ENCODE data around the gene DCXR. TPM values are rescaled to one million over a fixed set of nuclear protein-coding genes. Genes with fewer than 3 reads are reported as not detected.

The DCXR gene
- polyA plus RNA-seq, 4 donors: 75.7 to 111 (median 91.6) TPM

DNA sequence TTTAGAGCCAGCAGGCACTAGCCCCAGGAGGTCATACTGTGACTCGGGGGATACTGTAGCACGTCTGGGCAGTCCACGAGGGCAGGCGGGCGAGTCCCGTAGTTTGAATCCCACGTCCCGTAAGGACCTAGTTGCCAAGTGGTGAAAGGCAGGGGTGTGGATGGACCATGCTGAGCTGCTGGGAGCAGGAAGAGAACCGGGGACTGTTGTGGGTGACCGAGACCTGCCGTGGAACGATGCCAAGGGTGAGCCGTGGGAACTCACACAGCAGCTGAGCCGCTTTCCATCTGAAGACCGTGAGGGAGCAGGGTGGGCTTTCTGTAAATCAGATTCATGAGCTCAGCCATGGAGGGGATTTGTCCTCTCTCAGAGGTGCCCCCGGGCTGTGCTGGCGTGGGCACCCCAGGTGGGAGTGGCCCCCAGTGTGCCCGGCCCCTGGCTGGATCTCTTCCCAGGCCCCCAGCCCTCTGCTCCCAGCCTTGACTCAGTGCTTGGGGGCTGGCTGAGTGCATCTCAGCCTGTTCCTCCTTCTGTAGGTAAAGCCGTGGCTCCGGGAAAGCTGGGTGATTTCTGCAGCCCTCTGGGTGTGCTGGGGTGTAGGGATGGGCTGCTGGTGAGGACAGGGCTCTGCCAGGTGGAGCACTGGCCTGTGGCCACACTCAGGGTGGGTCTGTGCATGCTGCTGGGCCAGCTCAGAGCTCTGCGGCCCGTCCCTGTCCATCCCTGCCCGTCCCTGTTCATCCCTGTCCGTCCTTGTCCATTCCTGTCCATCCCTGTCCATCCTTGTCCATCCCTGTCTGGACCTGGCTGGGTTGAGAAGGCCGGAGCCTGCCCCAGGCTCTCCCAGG lies 46.4 kb downstream of the DCXR start:
- DNase-seq (ENCODE audit: low read depth in 4 of 4, low spot score in 3 of 4): no peak

DNA sequence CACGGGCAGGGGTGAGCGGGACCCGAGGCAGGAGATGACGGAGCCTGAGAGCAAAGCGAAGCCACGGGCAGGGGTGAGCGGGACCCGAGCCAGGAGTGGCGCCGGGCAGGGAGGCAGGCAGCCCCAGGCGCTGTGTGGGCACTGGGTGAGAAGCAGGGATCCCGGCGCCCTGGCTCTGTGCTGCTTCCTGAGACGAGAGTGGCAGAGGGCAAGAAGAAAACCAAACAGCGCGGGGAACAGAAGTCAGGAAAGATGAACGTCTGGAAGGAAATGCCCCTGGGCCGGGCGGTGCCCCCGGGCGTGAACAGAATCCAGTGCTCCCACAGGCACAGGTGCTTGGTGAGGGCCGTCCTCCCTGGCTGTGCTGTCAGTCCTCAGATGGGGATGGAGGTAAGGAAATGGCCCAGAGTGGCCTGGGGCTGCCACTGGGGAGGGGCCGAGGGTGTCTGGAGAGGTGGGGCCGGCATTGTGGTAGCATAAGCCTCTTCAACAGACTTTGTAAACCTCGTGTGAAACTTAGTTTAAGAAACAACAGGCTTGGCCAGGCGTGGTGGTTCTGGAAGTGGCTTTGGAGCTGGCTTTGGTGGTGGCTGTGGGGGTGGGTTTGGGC lies 50.2 kb downstream of the DCXR start:
- DNase-seq (ENCODE audit: low read depth in 4 of 4, low spot score in 3 of 4): no peak

DNA sequence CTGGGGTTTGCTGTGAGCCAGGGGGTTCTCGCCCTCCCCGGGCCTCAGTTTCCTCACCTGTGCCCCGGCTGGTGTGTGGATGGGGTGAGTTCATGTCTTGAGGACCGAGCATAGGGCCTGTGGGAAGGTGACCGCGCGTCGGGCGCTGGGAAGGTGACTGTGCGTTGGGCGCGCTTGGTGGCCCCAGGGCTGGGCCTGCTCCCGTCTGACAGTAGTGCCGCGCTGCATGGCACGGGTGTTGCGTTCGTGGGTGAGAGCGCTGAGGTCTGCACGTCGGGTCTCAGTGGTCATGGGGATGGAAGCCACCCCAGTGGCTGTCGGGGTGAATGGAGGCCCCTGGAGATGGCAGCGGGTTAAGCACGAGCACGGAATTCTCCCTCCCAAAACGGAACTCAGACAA lies 50.9 kb downstream of the DCXR start:
- no peak for DNase-seq (ENCODE audit: low read depth in 4 of 4, low spot score in 3 of 4)

Other genes with a start within 250 kb of the DCXR start
- 10 to 100 TPM in 3 of 4 donors, 1 to 10 TPM in 1; 8.4 to 15.5 (median 13.0) TPM for gene GCGR, start 233.5 kb downstream of the DCXR start, polyA plus RNA-seq (ENCODE audit: insufficient read length in 4 of 4)
- 100 to 1,000 TPM in 1 of 4 donors, 10 to 100 TPM in 3; 75.3 to 135 (median 90.1) TPM for gene MCRIP1, start 204.4 kb downstream of the DCXR start, polyA plus RNA-seq (ENCODE audit: insufficient read length in 4 of 4)
- gene PPP1R27, start 202.6 kb downstream of the DCXR start, polyA plus RNA-seq (ENCODE audit: insufficient read length in 4 of 4): under 1 TPM in 3 of 4 donors, not detected in 1; 0.18 to 0.36 (median 0.26) TPM
- 100 to 1,000 TPM; 407 to 439 (median 410) TPM for gene P4HB, start 177.2 kb downstream of the DCXR start, polyA plus RNA-seq (ENCODE audit: insufficient read length in 4 of 4)
- 100 to 1,000 TPM; 166 to 199 (median 195) TPM for gene ARHGDIA, start 166.4 kb downstream of the DCXR start, polyA plus RNA-seq (ENCODE audit: insufficient read length in 4 of 4)
- 10 to 100 TPM; 72.0 to 93.8 (median 79.3) TPM for gene ALYREF, start 146.1 kb downstream of the DCXR start, polyA plus RNA-seq (ENCODE audit: insufficient read length in 4 of 4)
- gene ANAPC11, start 146.0 kb downstream of the DCXR start, polyA plus RNA-seq (ENCODE audit: insufficient read length in 4 of 4): 100 to 1,000 TPM in 1 of 4 donors, 10 to 100 TPM in 3; 64.7 to 120 (median 81.9) TPM
- gene NPB, start 135.5 kb downstream of the DCXR start, polyA plus RNA-seq (ENCODE audit: insufficient read length in 4 of 4): under 1 TPM; 0.32 to 1.00 (median 0.48) TPM
- 10 to 100 TPM; 44.0 to 53.7 (median 46.6) TPM for gene PCYT2, start 126.3 kb downstream of the DCXR start, polyA plus RNA-seq (ENCODE audit: insufficient read length in 4 of 4)
- gene SIRT7, start 119.5 kb downstream of the DCXR start, polyA plus RNA-seq (ENCODE audit: insufficient read length in 4 of 4): 10 to 100 TPM; 11.4 to 15.0 (median 13.1) TPM
- gene MAFG, start 110.0 kb downstream of the DCXR start, polyA plus RNA-seq (ENCODE audit: insufficient read length in 4 of 4): 10 to 100 TPM; 12.3 to 12.6 (median 12.3) TPM
- gene PYCR1, start 100.4 kb downstream of the DCXR start, polyA plus RNA-seq (ENCODE audit: insufficient read length in 4 of 4): 10 to 100 TPM; 26.9 to 39.2 (median 28.6) TPM
- under 1 TPM in 3 of 4 donors, not detected in 1; 0.08 to 0.14 (median 0.11) TPM for gene MYADML2, start 90.5 kb downstream of the DCXR start, polyA plus RNA-seq (ENCODE audit: insufficient read length in 4 of 4)
- gene NOTUM, start 76.5 kb downstream of the DCXR start, polyA plus RNA-seq (ENCODE audit: insufficient read length in 4 of 4): 1 to 10 TPM; 1.7 to 3.7 (median 2.4) TPM
- 10 to 100 TPM; 22.0 to 38.4 (median 24.1) TPM for gene ASPSCR1, start 60.1 kb downstream of the DCXR start, polyA plus RNA-seq (ENCODE audit: insufficient read length in 4 of 4)
- gene CENPX, start 14.8 kb downstream of the DCXR start, polyA plus RNA-seq (ENCODE audit: insufficient read length in 4 of 4): 10 to 100 TPM; 37.9 to 49.6 (median 41.8) TPM
- gene LRRC45, start 14.4 kb downstream of the DCXR start, polyA plus RNA-seq (ENCODE audit: insufficient read length in 4 of 4): 10 to 100 TPM; 10.8 to 16.4 (median 11.9) TPM
- gene RAC3, start 6.0 kb downstream of the DCXR start, polyA plus RNA-seq (ENCODE audit: insufficient read length in 4 of 4): 10 to 100 TPM in 3 of 4 donors, 1 to 10 TPM in 1; 10.0 to 17.7 (median 12.1) TPM
- 10 to 100 TPM; 39.7 to 59.1 (median 47.5) TPM for gene RFNG, start 14.1 kb upstream of the DCXR start, polyA plus RNA-seq (ENCODE audit: insufficient read length in 4 of 4)
- gene GPS1, start 14.2 kb upstream of the DCXR start, polyA plus RNA-seq (ENCODE audit: insufficient read length in 4 of 4): 100 to 1,000 TPM; 107 to 145 (median 110) TPM
- 10 to 100 TPM; 78.2 to 94.1 (median 79.1) TPM for gene DUS1L, start 28.1 kb upstream of the DCXR start, polyA plus RNA-seq (ENCODE audit: insufficient read length in 4 of 4)
- gene FASN, start 60.5 kb upstream of the DCXR start, polyA plus RNA-seq (ENCODE audit: insufficient read length in 4 of 4): 10 to 100 TPM; 30.0 to 52.8 (median 37.3) TPM
- 10 to 100 TPM; 34.6 to 52.4 (median 44.5) TPM for gene CCDC57, start 175.1 kb upstream of the DCXR start, polyA plus RNA-seq (ENCODE audit: insufficient read length in 4 of 4)
- 10 to 100 TPM in 1 of 4 donors, 1 to 10 TPM in 3; 8.0 to 23.1 (median 9.1) TPM for gene SLC16A3, start 191.3 kb upstream of the DCXR start, polyA plus RNA-seq (ENCODE audit: insufficient read length in 4 of 4)
- 100 to 1,000 TPM; 112 to 135 (median 122) TPM for gene CSNK1D, start 236.0 kb upstream of the DCXR start, polyA plus RNA-seq (ENCODE audit: insufficient read length in 4 of 4)

All from right renal pelvis (tissue), 4 donors.